Ascending aorta (tissue), 2 donors: ENCODE results near the gene CRYGS. TPM values are rescaled to one million over a fixed set of nuclear protein-coding genes. Genes with fewer than 3 reads are reported as not detected.

Source experiments
- DNase-seq, 2 donors: peaks; one replicate each; pipeline ENCODE4 v3.0.0-alpha.2; 2019; ENCODE audit warnings: low spot score in 2 of 2
- H3K27ac ChIP-seq, 2 donors: fragments of 200-600 bp; sonication (generic); one replicate each; pipeline ENCODE4 v1.5.1; 2016 to 2017; ENCODE audit warnings: mild to moderate bottlenecking in 1 of 2
- H3K27me3 ChIP-seq: fragments of 200-600 bp; sonication (generic); one replicate; pipeline ENCODE4 v1.5.1; 2017
- H3K36me3 ChIP-seq, 2 donors: fragments of 200-600 bp; sonication (generic); one replicate each; pipeline ENCODE4 v1.5.1; 2016
- H3K4me1 ChIP-seq, 2 donors: fragments of 200-600 bp; sonication (generic); one replicate each; pipeline ENCODE4 v1.5.1; 2016 to 2017; ENCODE audit warnings: mild to moderate bottlenecking in 1 of 2
- H3K4me3 ChIP-seq, 2 donors: fragments of 200-600 bp; sonication (generic); one replicate each; pipeline ENCODE4 v1.5.1; 2016 to 2017; ENCODE audit warnings: mild to moderate bottlenecking in 1 of 2
- H3K9me3 ChIP-seq, 2 donors: fragments of 200-600 bp; sonication (generic); one replicate each; pipeline ENCODE4 v1.5.1; 2016
- CTCF ChIP-seq, 3 experiments: fragments of 200-600 bp in 2 of 3; fragments of 450-650 bp in 1 of 3; sonication (generic) in 2 of 3; IDR thresholded peaks; one replicate each; pipeline ENCODE4 v1.5.1; 2016 to 2019; ENCODE audit warnings: antibody characterized with exemption in 3 of 3, mild to moderate bottlenecking in 1 of 3, moderate library complexity in 1 of 3
- intact Hi-C: fragments of 100-400 bp; cut with DNase I; formaldehyde crosslinking; loops from one replicate; pipeline ENCODE4 v1.15.1; 2023
- total RNA-seq: library from RNA; depleted of rRNA; stranded (reverse); fragments of >200 nt; gene quantifications from one replicate; pipeline ENCODE4 v1.1.0, GENCODE V29; 2016

The CRYGS gene
- total RNA-seq, 1 donor from 2014 or later: not detected

- no peak for DNase-seq
- Histone ChIP-seq H3K27me3 (no peaks in the 10 kb centered on the region), H3K4me1 (peaks cover 0 to 21% of the 10 kb centered on the region in 2 donors), H3K4me3 (no peak overlapping the region), H3K9me3 (no peaks in the 10 kb centered on the region), H3K36me3 (no peaks in the 10 kb centered on the region), H3K27ac (no peak overlapping the region)
- intact Hi-C loops: no loop called here
- no peak for TF ChIP-seq CTCF (IDR thresholded peaks at IDR 0.05)
Measured at GRCh38 chr3:186489507-186489906, 54.7 kb downstream of the CRYGS start.

Other genes with a start within 250 kb of the CRYGS start
- gene DGKG, start 182.1 kb downstream of the CRYGS start, total RNA-seq: 11.1 TPM
- gene TBCCD1, start 23.0 kb upstream of the CRYGS start, total RNA-seq: 6.4 TPM
- 31.3 TPM for gene DNAJB11, start 26.3 kb upstream of the CRYGS start, total RNA-seq
- gene AHSG, start 68.7 kb upstream of the CRYGS start, total RNA-seq: 0.53 TPM
- not detected for gene FETUB, start 96.0 kb upstream of the CRYGS start, total RNA-seq
- 6.9 TPM for gene HRG, start 121.6 kb upstream of the CRYGS start, total RNA-seq
- gene KNG1, start 173.0 kb upstream of the CRYGS start, total RNA-seq: not detected
- 260 TPM for gene EIF4A2, start 239.2 kb upstream of the CRYGS start, total RNA-seq